Thyroid gland (tissue), 4 donors: Measurements from ENCODE around the gene ACLY.

Experiments used
- CTCF ChIP-seq, 6 experiments: fragments of 200-600 bp in 3 of 6; fragments of 450-650 bp in 3 of 6; sonication (generic) in 3 of 6; IDR thresholded peaks; one replicate each; pipeline ENCODE4 v1.5.1; 2016 to 2019; ENCODE audit warnings: antibody characterized with exemption in 6 of 6, mild to moderate bottlenecking in 2 of 6, inconsistent platforms in 1 of 6, moderate library complexity in 1 of 6
- POLR2A ChIP-seq, 2 donors: fragments of 450-650 bp; IDR thresholded peaks; one replicate each; pipeline ENCODE4 v1.6.1; 2017; ENCODE audit warnings: antibody characterized with exemption in 2 of 2, mild to moderate bottlenecking in 2 of 2, moderate library complexity in 1 of 2

GRCh38 chr17:41943492-41943891 is 24.7 kb upstream of the ACLY start:
- TF ChIP-seq CTCF (IDR thresholded peaks at IDR 0.05) = no peak
- TF ChIP-seq POLR2A (IDR thresholded peaks at IDR 0.05) = no peak
